ENCODE data around the gene SPRY4.

DNA sequence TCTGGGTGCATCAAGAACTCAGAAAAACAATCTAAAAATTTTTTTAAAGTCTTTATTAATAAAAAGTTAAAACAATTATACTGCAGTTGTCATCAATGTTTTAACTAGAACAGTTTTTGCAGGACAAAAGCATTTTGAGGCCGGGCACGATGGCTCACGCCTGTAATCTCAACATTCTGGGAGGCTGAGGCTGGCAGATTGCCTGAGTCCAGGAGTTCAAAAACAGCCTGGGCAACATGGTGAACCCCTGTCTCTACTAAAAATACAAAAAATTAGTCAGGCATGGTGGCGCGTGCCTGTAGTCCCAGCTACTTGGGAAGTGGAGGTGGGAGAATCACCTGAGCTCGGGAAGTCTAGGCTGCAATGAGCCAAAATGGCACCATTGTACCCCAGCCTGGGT is 5.2 kb upstream of the SPRY4 start:
- no peak for TF ChIP-seq USF2 (IDR thresholded peaks at IDR 0.05)
- TF ChIP-seq NFE2L2 (conservative IDR thresholded peaks at IDR 0.05; ENCODE audit: low read length): no peak
- TF ChIP-seq POLR2AphosphoS2 (conservative IDR thresholded peaks at IDR 0.05; ENCODE audit: low read length): no peak
- TF ChIP-seq CTCF (IDR thresholded peaks at IDR 0.05): no peak
- no peak for TF ChIP-seq MAZ (IDR thresholded peaks at IDR 0.05; ENCODE audit: borderline replicate concordance, low read depth, low read length)
- no peak for TF ChIP-seq BHLHE40 (IDR thresholded peaks at IDR 0.05; ENCODE audit: low read depth, low read length)
- TF ChIP-seq CEBPB (IDR thresholded peaks at IDR 0.05): no peak
- TF ChIP-seq, protein P1, sequence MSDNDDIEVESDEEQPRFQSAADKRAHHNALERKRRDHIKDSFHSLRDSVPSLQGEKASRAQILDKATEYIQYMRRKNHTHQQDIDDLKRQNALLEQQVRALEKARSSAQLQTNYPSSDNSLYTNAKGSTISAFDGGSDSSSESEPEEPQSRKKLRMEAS (IDR thresholded peaks at IDR 0.05): no peak
- TF ChIP-seq POLR2A (IDR thresholded peaks at IDR 0.05; ENCODE audit: low read length): no peak
- no peak for TF ChIP-seq FOSL2 (IDR thresholded peaks at IDR 0.05)
- no peak for TF ChIP-seq FOSL2 (CRISPR knock-in tag; IDR thresholded peaks at IDR 0.05)
- TF ChIP-seq, protein P2, sequence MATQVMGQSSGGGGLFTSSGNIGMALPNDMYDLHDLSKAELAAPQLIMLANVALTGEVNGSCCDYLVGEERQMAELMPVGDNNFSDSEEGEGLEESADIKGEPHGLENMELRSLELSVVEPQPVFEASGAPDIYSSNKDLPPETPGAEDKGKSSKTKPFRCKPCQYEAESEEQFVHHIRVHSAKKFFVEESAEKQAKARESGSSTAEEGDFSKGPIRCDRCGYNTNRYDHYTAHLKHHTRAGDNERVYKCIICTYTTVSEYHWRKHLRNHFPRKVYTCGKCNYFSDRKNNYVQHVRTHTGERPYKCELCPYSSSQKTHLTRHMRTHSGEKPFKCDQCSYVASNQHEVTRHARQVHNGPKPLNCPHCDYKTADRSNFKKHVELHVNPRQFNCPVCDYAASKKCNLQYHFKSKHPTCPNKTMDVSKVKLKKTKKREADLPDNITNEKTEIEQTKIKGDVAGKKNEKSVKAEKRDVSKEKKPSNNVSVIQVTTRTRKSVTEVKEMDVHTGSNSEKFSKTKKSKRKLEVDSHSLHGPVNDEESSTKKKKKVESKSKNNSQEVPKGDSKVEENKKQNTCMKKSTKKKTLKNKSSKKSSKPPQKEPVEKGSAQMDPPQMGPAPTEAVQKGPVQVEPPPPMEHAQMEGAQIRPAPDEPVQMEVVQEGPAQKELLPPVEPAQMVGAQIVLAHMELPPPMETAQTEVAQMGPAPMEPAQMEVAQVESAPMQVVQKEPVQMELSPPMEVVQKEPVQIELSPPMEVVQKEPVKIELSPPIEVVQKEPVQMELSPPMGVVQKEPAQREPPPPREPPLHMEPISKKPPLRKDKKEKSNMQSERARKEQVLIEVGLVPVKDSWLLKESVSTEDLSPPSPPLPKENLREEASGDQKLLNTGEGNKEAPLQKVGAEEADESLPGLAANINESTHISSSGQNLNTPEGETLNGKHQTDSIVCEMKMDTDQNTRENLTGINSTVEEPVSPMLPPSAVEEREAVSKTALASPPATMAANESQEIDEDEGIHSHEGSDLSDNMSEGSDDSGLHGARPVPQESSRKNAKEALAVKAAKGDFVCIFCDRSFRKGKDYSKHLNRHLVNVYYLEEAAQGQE (IDR thresholded peaks at IDR 0.05): no peak
- no peak for TF ChIP-seq JUN (IDR thresholded peaks at IDR 0.05)
- TF ChIP-seq RAD21 (conservative IDR thresholded peaks at IDR 0.05 in 1 of 2, IDR thresholded peaks at IDR 0.05 in 1 of 2): no peak

All from A549 (cell line).